HG02981 (cell line): ENCODE measurements around the gene NUDT7.

ENCODE experiments used
- ATAC-seq: cut with Tn5 transposase; IDR thresholded peaks from one replicate; pipeline ENCODE4 v1.9.1; 2021; ENCODE audit warnings: mild to moderate bottlenecking, moderate library complexity; ENCODE audit not compliant: unreplicated experiment

NUDT7 gene

DNA sequence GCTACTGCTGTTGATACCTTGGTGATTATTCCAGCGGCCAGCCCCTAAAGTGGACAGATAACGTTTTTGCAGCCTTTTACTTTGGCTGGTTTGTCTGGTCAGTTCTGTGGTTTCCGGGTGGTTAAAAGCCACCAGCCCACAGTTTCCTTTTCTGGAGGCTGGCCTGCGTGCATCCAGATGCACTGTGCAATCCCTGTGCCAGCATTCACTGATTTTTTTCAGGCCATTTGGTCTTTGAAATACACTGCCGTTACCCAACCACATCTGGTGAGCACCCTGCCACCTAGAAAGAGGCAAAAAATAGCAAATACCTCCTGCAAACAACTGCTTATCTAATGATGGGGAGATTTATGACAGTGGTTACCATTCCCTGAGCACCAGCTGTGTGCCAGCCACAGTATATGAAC is 797 bp downstream of the NUDT7 start:
- ATAC-seq, result no peak

DNA sequence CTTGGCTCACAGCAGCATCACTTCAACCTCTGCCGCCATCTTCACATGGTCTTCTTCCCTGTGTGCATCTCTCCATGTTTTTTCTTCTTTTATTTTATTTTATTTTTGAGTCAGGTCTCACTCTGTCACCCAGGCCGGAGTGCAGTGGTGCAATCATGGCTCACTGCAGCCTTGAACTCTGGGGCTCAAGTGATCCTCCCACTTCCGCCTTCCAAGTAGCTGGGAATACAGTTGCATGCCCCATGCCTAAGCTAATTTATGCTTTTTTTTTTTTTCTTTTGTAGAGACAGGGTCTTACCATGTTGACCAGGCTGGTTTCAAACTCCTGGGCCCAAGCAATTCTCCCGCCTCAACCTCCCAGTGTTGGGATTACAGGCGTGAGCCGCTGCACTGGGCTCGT is 1.9 kb downstream of the NUDT7 start:
- no peak for ATAC-seq

DNA sequence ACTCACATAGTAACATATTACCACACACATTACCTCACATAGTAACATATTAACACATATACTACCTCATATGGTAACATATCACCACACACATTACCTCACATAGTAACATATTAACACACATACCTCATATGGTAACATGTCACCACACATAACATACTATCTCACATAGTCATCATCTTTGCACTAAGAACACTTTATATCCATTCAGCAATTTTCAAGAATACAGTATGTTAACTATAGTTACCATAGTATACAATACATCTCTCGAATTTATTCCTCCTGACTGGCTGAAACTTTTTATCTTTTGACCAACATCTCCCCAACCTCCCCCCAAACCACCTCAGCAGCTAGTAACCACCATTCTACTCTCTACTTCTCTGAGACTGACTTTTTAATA is 7.6 kb downstream of the NUDT7 start:
- ATAC-seq, result no peak

DNA sequence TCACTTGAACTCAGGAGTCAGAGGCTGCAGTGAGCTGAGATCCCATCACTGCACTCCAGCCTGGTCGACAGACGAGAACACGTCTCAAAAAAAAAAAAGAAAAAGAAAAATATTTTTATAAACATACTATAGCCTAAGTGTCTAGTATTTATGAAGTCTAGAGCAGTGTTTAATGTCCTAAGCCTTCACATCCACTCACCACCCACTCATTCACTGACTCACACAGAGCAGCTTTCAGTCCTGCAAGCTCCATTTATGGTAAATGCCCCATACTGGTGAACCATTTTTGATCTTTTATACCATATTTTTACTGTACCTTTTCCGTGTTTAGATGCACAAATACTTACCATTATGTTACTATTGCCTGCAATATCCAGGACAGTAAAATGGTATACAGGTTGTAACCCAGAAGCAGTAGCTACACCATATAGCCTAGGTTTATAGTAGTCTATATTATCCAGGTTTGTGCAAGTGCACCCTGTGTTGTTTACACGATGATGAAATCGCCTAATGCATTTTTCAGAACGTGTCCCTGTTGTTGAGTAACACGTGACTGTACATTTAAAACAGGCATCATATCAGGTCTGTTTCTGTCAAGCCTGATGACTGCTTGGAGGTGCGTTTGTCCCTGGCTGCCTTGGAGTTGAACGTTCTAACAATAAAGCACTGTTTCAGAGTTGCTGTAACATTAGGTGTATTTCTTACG is 10.1 kb downstream of the NUDT7 start:
- no peak for ATAC-seq

DNA sequence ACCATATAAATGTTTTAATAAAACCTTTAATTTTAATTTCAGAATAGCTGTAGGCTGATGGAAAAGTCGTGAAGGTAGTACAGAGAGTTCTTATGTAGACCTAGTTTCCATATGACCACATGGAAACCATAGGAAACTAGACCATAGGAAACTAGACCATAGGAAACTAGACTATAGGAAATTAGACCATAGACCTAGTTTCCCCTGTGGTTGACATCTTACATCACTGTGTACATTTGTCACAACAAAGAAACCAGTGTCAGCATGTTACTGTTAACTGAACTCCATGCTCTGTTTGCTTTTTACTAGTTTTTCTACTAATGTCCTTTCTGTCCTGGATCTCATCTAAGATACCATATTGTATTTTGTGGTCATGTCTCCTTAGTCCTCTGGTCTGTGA is 14.6 kb downstream of the NUDT7 start:
- peak; percentile 96 for ATAC-seq

DNA sequence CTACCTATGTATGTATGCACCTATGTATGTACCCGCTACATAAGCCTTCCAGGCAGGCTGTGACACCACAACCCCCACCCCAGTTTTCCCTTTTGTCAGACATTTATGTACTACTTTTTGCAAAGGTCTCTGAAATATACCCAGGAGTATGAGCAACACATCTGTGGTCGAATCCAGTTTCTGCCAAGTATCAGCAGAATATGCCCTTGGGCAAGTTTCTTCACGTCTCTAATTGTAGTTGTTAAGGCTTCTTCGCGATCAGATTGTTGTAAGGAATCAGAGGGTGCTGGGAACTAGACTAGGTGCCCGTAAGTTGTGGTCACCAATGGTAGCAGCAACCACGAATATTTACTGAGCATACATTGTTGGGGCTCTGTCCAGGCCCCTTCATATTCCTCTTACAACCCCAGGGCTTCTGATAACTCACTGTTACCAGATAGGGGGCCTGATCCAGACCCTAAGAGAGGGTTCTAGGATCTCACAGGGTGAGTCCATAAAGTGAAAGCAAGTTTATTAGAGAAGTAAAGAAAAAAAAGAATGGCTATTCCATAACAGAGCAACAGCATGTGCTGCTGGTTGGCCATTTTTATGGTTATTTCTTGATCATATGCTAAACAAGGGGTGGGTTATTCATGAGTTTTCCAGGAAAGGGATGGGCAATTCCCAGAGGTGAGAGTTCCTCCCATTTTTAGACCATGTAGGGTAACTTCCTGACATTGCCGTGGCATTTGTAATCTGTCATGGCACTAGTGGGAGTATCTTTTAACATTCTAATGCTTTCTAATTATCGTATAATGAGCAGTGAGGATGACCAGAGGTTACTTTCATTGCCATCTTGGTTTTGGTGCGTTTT is 16.6 kb downstream of the NUDT7 start:
- no peak for ATAC-seq

DNA sequence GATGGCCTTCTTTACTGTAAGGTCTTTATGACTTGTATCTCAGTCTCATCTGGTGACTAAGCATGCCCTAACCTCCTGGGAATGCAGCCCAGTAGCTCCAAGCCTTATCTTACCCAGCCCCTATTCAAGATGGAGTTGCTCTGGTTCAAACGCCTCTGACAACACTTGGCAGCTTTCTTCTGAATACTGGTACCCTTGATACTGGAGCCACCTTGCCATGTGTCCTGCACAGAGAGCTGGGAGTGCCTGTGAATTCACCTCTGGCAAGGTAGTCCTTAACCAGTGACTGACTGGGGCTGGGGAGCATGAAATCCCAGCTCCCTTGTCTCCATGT is 17.2 kb downstream of the NUDT7 start:
- no peak for ATAC-seq

DNA sequence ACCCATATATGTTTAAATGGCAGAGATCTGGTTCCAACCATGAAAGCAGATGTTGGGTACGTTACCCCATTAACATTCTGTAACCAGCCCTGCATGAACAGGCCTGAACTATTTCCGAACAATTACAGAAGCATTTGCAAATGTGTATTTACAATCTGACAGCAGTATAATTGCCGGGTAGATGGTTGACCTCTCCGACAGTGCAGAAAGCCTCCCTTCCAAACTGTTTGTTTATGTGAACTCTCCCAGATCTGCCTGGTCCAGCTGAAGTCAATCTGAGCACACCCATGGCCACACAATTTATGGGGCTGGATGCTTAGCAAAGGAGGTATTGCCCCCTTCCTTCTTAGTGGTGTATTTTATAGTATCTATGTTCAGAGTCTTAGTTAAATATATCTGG is 21.8 kb downstream of the NUDT7 start:
- no peak for ATAC-seq

DNA sequence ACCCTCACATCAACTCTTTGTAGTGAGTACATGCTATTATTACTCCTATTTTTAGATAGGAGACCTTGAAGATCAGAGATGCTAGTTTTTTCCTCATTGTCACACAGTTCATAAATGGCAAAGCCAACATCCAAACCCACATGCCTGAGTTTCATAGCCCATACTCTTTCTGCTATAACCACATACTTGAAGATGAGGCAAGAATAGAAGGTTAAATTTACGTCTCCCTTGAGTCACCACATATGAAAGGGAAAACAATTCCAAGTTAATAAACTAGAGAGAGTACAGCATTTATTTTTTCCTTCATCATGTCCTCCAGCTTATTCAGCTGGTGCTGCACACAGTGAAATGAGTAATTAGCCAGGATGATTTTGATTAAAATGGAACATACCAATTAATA is 23.7 kb downstream of the NUDT7 start:
- no peak for ATAC-seq

DNA sequence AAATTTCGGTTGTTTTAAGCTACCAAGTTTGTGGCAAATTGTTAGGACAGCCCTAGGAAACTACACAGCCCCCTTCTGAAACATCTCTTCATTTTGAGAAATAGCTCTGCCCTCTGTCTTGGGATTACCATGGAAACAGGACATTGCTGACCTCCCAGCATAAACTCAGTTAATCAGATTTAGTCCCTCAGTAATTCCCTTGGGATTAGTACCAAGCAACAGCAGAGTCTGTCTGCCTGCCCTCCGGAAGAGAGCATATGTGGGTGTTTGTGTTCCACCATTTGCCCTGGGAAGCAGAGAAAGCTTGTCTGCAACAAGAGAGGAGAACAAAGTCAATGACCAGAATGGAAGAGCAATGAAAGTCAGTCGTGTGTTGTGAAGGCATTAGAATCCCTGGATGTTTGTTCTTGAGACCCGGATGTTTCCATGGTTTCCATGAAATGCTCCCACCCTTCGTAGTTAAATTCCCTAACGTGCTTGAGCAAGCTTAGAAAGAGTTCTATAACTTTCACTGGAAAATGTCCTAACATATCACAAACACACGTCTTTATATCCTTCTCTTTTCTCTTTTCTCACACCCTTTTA is 26.2 kb downstream of the NUDT7 start:
- ATAC-seq, result no peak

DNA sequence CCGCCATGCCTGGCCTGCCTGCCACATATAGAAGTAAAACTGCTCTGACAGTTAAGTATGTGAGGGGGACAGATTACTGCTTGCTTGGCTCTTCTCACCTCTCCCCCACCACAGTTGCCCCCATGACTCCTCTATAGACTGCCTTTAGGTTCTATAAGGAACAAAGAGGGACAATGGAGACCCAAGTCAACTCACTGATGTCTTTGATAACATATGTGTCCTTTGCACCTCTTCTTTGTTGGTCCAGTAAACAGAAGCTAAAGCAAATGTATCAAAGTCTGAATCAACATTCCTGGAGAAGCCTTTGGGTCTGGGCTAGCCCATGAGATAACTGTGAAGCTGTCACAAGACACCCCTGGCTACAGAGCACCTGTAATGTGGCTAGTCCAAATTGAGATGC is 27.1 kb downstream of the NUDT7 start:
- ATAC-seq, result no peak

DNA sequence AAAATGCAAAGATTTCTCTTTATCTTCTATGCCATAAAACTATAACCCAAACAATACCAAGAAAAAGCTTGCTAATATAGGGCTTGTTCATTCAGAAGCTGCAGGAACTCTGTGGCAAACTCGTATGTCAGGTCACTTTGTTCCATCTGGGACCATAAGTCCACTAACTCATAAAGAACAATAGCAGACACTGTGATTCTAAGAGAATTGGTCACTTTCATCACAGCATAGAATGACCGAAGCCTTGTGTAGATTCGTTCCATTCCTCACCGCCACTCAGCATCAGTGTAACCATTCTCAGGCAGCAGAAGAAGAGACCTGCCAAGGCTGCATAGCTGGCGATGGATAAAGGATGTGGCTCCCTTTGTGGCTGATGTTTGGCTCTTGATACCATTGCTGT is 35.7 kb downstream of the NUDT7 start:
- ATAC-seq, result no peak

DNA sequence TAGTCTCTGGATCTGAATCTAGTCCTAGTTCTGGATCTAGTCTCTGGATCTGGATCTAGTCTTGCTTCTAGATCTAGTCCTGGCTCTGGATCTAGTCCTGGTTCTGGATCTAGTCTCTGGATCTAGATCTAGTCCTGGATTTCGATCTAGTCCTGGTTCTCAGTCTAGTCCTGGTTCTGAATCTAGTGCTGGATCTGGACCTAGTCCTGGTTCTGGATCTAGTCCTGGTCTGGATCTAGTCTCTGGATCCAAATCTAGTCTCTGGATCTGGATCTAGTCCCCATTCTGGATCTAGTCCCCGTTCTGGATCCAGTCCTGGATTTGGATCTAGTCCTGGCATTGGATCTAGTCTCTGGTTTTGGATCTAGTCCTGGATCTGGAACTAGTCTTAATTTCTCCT is 36.2 kb downstream of the NUDT7 start:
- no peak for ATAC-seq

DNA sequence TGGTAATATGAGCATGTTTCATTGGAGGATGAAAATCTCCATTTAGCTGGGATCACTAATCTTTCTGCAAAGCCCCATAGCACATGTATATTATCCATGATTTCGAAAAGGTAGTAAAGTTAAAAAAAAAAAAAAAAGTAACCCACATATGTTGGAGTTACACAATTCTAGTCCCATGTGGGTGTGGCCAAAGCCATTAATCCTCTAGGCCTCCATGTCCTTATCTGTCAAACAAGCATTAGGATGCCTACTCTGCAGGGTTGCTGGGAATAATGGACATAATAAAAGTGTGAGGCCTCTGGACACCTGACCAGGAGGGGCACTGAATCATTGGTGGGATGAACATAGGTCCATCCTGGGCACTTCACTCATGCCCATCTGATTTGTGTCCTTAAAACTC is 36.9 kb downstream of the NUDT7 start:
- no peak for ATAC-seq

DNA sequence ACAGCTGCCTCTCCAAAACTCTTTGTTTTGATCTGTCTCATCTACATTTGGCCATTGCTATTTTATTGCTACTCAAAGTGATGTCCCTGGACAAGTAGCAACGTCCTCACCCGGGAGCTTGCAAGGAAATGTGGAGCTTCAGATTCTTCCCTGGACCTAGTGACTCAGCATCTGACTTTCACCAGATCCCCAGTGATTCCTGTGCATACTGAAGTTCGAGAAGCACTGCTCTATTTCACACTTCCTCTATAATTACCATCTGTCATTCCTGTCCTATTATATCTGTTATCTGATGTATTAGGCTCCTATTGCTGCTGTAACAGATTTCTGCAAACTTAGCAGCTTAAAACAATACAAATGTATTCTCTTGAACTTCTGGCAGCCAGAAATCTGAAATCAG is 37.5 kb downstream of the NUDT7 start:
- no peak for ATAC-seq

DNA sequence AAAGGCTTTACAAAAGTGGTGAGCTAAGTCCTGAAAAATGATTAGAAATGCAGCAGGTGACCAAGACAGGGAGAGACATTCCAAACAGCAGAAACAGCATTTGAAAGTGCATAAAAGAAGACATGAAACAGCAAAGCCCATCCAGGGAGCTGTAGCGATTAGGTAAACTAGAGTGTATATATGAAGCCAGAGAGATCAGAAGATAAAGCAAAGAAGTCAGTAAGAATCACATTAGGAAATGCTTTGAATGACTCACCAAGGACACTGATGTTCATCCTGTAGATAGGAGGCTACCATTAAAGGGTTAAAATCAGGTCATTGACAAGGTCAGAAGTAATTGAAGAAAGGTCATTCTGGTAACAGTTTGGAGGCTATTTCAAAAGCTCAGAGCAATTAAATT is 38.5 kb downstream of the NUDT7 start:
- no peak for ATAC-seq

DNA sequence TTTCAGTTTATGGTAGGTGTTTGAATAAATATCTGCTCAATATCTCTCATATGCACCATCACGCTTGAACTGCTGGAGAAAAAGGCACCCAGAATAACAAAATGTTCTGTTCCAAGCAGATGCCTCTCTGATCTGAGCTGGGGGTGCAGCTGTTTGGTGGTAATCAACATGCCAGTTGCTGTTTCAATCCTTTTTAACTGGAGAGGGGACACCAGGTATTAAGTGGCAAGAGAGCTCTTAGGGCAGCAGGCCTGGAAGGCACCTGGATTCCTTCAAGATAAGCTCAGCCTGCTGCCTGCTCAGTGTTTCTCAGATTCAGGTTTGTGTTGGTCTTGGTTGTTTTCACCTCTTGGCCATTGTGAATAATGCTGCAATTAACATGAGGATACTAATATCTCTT is 38.9 kb downstream of the NUDT7 start:
- no peak for ATAC-seq

DNA sequence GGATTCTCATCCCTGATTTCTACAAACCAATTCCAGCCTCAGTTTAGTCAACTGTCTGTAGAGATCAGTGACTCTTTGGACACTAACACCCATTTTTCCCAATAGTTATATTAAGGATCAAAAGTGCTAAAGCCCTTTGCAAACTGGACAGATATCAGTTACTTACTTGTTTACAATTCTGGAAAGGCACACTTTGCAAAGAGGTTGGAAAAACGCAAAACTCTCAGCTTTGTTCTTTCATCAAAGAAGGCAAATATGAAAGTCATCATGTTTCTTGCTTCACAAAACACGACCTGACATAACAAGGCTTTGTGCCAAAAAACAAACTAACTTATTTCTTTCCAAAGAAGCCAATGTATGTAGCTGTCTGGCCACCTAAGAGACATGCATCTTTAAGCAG is 39.9 kb downstream of the NUDT7 start:
- ATAC-seq, result no peak

DNA sequence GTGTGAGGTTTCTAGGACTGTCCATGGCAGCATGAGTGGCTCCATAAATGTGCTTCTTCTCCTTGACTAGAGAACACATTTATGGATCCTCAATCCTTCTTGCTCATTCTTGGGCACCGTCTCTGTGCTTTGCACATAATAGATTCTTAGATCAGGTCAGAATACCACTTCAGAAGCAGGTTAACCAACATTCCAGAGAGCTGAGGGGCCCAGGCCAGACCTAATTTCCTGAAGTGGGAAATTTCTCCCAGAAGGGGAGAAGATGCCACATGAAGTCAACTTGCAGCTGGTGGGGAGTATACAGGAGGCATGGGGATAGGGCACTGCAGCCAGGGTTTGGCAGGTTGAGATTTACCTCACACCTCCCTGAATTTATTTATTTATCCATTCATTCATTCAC is 41.7 kb downstream of the NUDT7 start:
- no peak for ATAC-seq

DNA sequence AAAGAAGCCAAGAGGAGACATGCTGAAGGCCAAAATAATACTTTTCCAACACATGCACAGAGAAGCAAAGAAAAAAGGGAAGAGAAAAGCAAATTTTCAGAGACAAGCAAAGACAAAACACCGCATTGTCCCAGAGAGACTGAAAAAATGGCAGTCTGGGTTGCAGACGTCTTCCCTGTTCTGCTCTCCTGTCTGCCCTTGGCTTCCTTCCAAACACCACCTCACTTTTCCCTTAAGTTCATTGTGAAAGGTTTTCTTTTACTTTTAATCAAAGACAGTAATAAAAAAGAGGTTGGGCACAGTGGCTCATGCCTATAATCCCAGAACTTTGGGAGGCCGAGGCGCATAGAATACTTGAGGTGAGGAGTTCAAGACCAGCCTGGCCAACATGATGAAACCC is 44.9 kb downstream of the NUDT7 start:
- ATAC-seq, result no peak

DNA sequence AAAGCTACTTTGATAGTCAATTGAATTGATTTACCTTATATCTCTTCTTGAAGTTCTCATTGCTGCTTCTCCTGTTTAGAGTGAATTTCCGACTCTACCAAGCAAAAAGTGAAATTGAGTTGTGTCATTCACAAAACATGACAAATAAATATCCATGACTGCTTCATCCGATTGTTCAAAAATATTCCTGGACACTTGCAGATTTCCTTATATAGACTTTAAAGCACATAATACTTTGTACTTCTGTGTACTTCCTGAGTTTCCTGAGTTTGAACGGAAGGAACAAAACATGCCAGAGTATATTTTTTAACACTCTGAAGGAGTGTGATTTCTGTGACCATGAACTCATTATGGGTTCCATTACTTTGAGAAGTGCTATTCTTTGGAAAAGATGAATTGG is 45.5 kb downstream of the NUDT7 start:
- ATAC-seq, result no peak
